Measurements from ENCODE around the gene VIT. TPM values are rescaled to one million over a fixed set of nuclear protein-coding genes. Genes with fewer than 3 reads are reported as not detected.

VIT gene
- total and polyA plus RNA-seq, 7 experiments from 2014 or later, result not detected

GRCh38 chr2:36658277-36658748, 38.2 kb upstream of the VIT start:
- no peaks in the 10 kb centered on the region for H3K36me3 ChIP-seq (ENCODE audit: control insufficient read depth in 2 of 3, insufficient read depth in 3 of 3, low read length in 3 of 3)
- no peaks in the 10 kb centered on the region for H3K4me1 Mint-ChIP-seq
- H3K9me3 ChIP-seq (ENCODE audit: control insufficient read depth in 2 of 3, low read length in 3 of 3), result no peaks in the 10 kb centered on the region
- no peaks in the 10 kb centered on the region for H3K9me3 Mint-ChIP-seq
- no peaks in the 10 kb centered on the region for H3K36me3 Mint-ChIP-seq
- H3K4me1 ChIP-seq (ENCODE audit: control insufficient read depth in 2 of 2, insufficient read depth in 2 of 2, low read length in 2 of 2), result no peaks in the 10 kb centered on the region
- no peak overlapping the region for H3K27ac ChIP-seq (ENCODE audit: low read depth, low read length)
- H3K4me3 ChIP-seq (ENCODE audit: low read length), result no peak overlapping the region
- CTCF ChIA-PET, result no interaction called here
- POLR2A ChIA-PET, result no interaction called here
- no peaks in the 10 kb centered on the region for H3K27me3 ChIP-seq (ENCODE audit: control insufficient read depth in 2 of 2, insufficient read depth in 2 of 2, low read length in 2 of 2)
- H3K27ac Mint-ChIP-seq, result no peak overlapping the region
- H3K4me3 Mint-ChIP-seq, result no peak overlapping the region
- DNase-seq (no peak), ATAC-seq (no peak)
- peaks cover 0 to 8% (median 0%) of the 10 kb centered on the region in 5 donors for H3K27me3 Mint-ChIP-seq
- intact Hi-C loops (cut with micrococcal nuclease), result no loop called here

GRCh38 chr2:36659218-36659617, 37.3 kb upstream of the VIT start:
- Histone ChIP-seq H3K9me3 (ENCODE audit: control insufficient read depth in 2 of 3, low read length in 3 of 3) (no peaks in the 10 kb centered on the region), H3K27me3 (ENCODE audit: control insufficient read depth in 2 of 2, insufficient read depth in 2 of 2, low read length in 2 of 2) (peaks cover 0 to 3% of the 10 kb centered on the region in 2 donors), H3K4me1 (ENCODE audit: control insufficient read depth in 2 of 2, insufficient read depth in 2 of 2, low read length in 2 of 2) (no peaks in the 10 kb centered on the region), H3K27ac (ENCODE audit: low read depth, low read length) (no peak overlapping the region), H3K36me3 (ENCODE audit: control insufficient read depth in 2 of 3, insufficient read depth in 3 of 3, low read length in 3 of 3) (no peaks in the 10 kb centered on the region), H3K4me3 (ENCODE audit: low read length) (no peak overlapping the region)
- no peak overlapping the region for H3K4me3 Mint-ChIP-seq
- no peak overlapping the region for H3K27ac Mint-ChIP-seq
- no peaks in the 10 kb centered on the region for H3K4me1 Mint-ChIP-seq
- intact Hi-C loops (cut with micrococcal nuclease), result no loop called here
- peaks cover 0 to 8% (median 0%) of the 10 kb centered on the region in 5 donors for H3K27me3 Mint-ChIP-seq
- DNase-seq (no peak), ATAC-seq (no peak)
- ChIA-PET CTCF (no interaction called here), POLR2A (no interaction called here)
- H3K9me3 Mint-ChIP-seq, result no peaks in the 10 kb centered on the region
- no peaks in the 10 kb centered on the region for H3K36me3 Mint-ChIP-seq

DNA sequence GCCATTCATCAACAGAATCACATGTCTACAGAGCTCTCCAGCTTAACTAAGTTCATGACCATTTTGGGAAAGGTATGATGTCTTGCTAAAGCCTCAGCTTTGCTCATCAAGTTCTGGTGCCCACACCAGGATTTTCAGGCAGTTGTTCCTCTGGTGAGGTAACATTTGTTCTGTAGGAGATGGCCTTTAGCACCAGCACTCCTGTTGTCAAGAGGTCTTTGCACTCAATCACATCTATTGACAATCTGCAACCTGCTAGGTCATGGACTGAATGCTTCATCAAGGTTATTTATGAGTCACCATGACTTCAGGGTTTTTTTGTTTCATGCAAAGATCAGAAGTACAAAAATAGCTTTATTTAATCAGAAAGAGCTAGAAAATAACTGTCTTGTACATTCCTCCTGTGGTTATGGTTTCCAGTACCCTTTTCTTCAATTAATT, 36.6 kb upstream of the VIT start:
- H3K27ac ChIP-seq (ENCODE audit: low read depth, low read length), result no peak overlapping the region
- H3K4me1 ChIP-seq (ENCODE audit: control insufficient read depth in 2 of 2, insufficient read depth in 2 of 2, low read length in 2 of 2), result no peaks in the 10 kb centered on the region
- DNase-seq, result no peak
- no peaks in the 10 kb centered on the region for H3K9me3 Mint-ChIP-seq
- intact Hi-C loops (cut with micrococcal nuclease), result loop anchor here in 1 of 2 donors (5.0 kb wide), 1 partner anchor 688 kb away; no protein-coding TSS in a partner anchor
- POLR2A ChIA-PET, result no interaction called here
- no peak overlapping the region for H3K4me3 Mint-ChIP-seq
- H3K27me3 ChIP-seq (ENCODE audit: control insufficient read depth in 2 of 2, insufficient read depth in 2 of 2, low read length in 2 of 2), result peaks cover 0 to 9% of the 10 kb centered on the region in 2 donors
- peaks cover 0 to 8% (median 0%) of the 10 kb centered on the region in 5 donors for H3K27me3 Mint-ChIP-seq
- no peak for ATAC-seq
- H3K9me3 ChIP-seq (ENCODE audit: control insufficient read depth in 2 of 3, low read length in 3 of 3), result no peaks in the 10 kb centered on the region
- H3K36me3 Mint-ChIP-seq, result no peaks in the 10 kb centered on the region
- no peaks in the 10 kb centered on the region for H3K4me1 Mint-ChIP-seq
- CTCF ChIA-PET, result no interaction called here
- H3K4me3 ChIP-seq (ENCODE audit: low read length), result no peak overlapping the region
- H3K36me3 ChIP-seq (ENCODE audit: control insufficient read depth in 2 of 3, insufficient read depth in 3 of 3, low read length in 3 of 3), result no peaks in the 10 kb centered on the region
- H3K27ac Mint-ChIP-seq, result no peak overlapping the region

DNA sequence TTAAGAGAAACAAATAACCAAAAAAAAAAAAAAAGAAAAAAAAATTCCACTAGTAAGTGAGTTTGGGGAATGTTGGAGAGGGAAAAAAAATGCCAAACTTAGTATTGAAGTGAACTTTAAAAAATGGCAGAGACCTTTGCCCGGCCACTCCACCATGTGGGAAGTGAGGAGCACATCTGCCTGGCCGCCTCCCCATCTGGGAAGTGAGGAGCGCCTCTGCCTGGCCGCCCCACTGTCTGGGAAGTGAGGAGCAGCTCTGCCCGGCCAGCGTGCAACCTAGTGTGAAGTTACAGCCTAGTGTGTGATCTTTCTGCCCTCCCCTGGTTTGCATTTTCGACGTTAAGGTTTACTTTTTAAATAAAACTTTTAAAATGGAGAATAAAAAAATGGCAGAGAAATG, 33.9 kb upstream of the VIT start:
- no peak for DNase-seq
- ChIA-PET POLR2A (no interaction called here), CTCF (no interaction called here)
- H3K27me3 ChIP-seq (ENCODE audit: control insufficient read depth in 2 of 2, insufficient read depth in 2 of 2, low read length in 2 of 2), result peaks cover 0 to 11% of the 10 kb centered on the region in 2 donors
- no peak for ATAC-seq
- H3K4me1 ChIP-seq (ENCODE audit: control insufficient read depth in 2 of 2, insufficient read depth in 2 of 2, low read length in 2 of 2), result no peaks in the 10 kb centered on the region
- Mint-ChIP-seq H3K9me3 (no peaks in the 10 kb centered on the region), H3K4me1 (no peaks in the 10 kb centered on the region), H3K27ac (no peak overlapping the region), H3K36me3 (no peaks in the 10 kb centered on the region), H3K4me3 (no peak overlapping the region), H3K27me3 (peaks cover 2 to 10% (median 8%) of the 10 kb centered on the region in 5 donors)
- intact Hi-C loops (cut with micrococcal nuclease), result loop anchor here in 1 of 2 donors (5.0 kb wide), 1 partner anchor 690 kb away; no protein-coding TSS in a partner anchor
- no peaks in the 10 kb centered on the region for H3K9me3 ChIP-seq (ENCODE audit: control insufficient read depth in 2 of 3, low read length in 3 of 3)
- no peaks in the 10 kb centered on the region for H3K36me3 ChIP-seq (ENCODE audit: control insufficient read depth in 2 of 3, insufficient read depth in 3 of 3, low read length in 3 of 3)
- H3K4me3 ChIP-seq (ENCODE audit: low read length), result no peak overlapping the region
- no peak overlapping the region for H3K27ac ChIP-seq (ENCODE audit: low read depth, low read length)

DNA sequence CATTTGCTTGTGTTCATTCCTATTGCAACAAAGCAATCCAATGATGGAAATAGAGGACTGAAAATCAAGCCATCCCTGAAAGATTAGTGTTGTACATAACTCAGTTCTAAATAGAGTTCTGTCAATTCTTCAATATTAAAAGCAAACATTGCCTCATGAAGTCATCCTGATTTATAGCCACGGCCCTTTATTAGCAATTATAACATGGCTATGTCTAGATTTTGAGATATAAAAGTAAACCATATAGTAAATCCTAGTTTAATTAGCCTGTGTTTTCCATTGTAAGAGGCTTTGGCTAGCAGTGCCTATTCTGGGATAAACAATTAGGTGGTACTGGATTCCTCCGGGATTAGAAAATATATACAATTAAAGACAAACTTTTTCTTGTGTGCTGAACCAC, 33.2 kb upstream of the VIT start:
- Mint-ChIP-seq H3K27me3 (peaks cover under 1 to 13% (median 12%) of the 10 kb centered on the region in 5 donors), H3K27ac (no peak overlapping the region), H3K9me3 (no peaks in the 10 kb centered on the region), H3K4me3 (no peak overlapping the region), H3K36me3 (no peaks in the 10 kb centered on the region), H3K4me1 (no peaks in the 10 kb centered on the region)
- no peak for DNase-seq
- intact Hi-C loops (cut with micrococcal nuclease), result loop anchor here in 1 of 2 donors (5.0 kb wide), 1 partner anchor 691 kb away; no protein-coding TSS in a partner anchor
- Histone ChIP-seq H3K9me3 (ENCODE audit: control insufficient read depth in 2 of 3, low read length in 3 of 3) (no peaks in the 10 kb centered on the region), H3K4me1 (ENCODE audit: control insufficient read depth in 2 of 2, insufficient read depth in 2 of 2, low read length in 2 of 2) (no peaks in the 10 kb centered on the region), H3K4me3 (ENCODE audit: low read length) (no peak overlapping the region), H3K36me3 (ENCODE audit: control insufficient read depth in 2 of 3, insufficient read depth in 3 of 3, low read length in 3 of 3) (no peaks in the 10 kb centered on the region), H3K27ac (ENCODE audit: low read depth, low read length) (no peak overlapping the region), H3K27me3 (ENCODE audit: control insufficient read depth in 2 of 2, insufficient read depth in 2 of 2, low read length in 2 of 2) (peaks cover 0 to 11% of the 10 kb centered on the region in 2 donors)
- CTCF ChIA-PET, result interaction anchor here (0.7 to 0.9 kb wide), 2 partner anchors 85 to 88 kb away, joined by 3 read pairs; no protein-coding TSS in a partner anchor
- POLR2A ChIA-PET, result no interaction called here
- ATAC-seq, result no peak

- Mint-ChIP-seq H3K4me3 (no peak overlapping the region), H3K27me3 (peaks cover 3 to 17% (median 12%) of the 10 kb centered on the region in 5 donors), H3K9me3 (no peaks in the 10 kb centered on the region), H3K27ac (no peak overlapping the region), H3K4me1 (no peaks in the 10 kb centered on the region), H3K36me3 (no peaks in the 10 kb centered on the region)
- no peak overlapping the region for H3K27ac ChIP-seq (ENCODE audit: low read depth, low read length)
- intact Hi-C loops (cut with micrococcal nuclease), result loop anchor here (1.0 to 5.0 kb wide), 4 partner anchors 311 to 692 kb away; no protein-coding TSS in a partner anchor
- H3K4me3 ChIP-seq (ENCODE audit: low read length), result no peak overlapping the region
- POLR2A ChIA-PET, result no interaction called here
- no peaks in the 10 kb centered on the region for H3K9me3 ChIP-seq (ENCODE audit: control insufficient read depth in 2 of 3, low read length in 3 of 3)
- H3K27me3 ChIP-seq (ENCODE audit: control insufficient read depth in 2 of 2, insufficient read depth in 2 of 2, low read length in 2 of 2), result peaks cover 0 to 11% of the 10 kb centered on the region in 2 donors
- ATAC-seq, result peak; percentile 75
- CTCF ChIA-PET, result interaction anchor here (0.6 to 1.9 kb wide), 4 partner anchors 25 to 486 kb away, joined by 3 to 9 read pairs (median 4); no protein-coding TSS in a partner anchor
- no peaks in the 10 kb centered on the region for H3K4me1 ChIP-seq (ENCODE audit: control insufficient read depth in 2 of 2, insufficient read depth in 2 of 2, low read length in 2 of 2)
- H3K36me3 ChIP-seq (ENCODE audit: control insufficient read depth in 2 of 3, insufficient read depth in 3 of 3, low read length in 3 of 3), result no peaks in the 10 kb centered on the region
- DNase-seq, result peak in 5 of 9 donors; percentile 26 to 48 (median 30)
These were observed 32.4 kb upstream of the VIT start for GRCh38 chr2:36663851-36664695.
